ENCODE measurements around the gene BEND3.

Gene BEND3

GRCh38 chr6:107059606-107060005, 55.7 kb downstream of the BEND3 start:
- no peak overlapping the region for H2BK12ac ChIP-seq (ENCODE audit: low read length in 2 of 2)
- no peaks in the 10 kb centered on the region for H3K79me1 ChIP-seq (replicated peaks; ENCODE audit: low read length, poor library complexity, severe bottlenecking)
- WGBS = 90% methylated on average over 3 of the region's 4 CpGs
- no peak overlapping the region for H2BK5ac ChIP-seq (ENCODE audit: low read depth, low read length, poor library complexity, severe bottlenecking)
- H3K27me3 ChIP-seq (ENCODE audit: control insufficient read depth in 1 of 2, insufficient read depth in 1 of 2, low read length in 2 of 2) = peaks cover 4 to 15% of the 10 kb centered on the region in 2 experiments
- H3K27ac ChIP-seq (ENCODE audit: low read length, poor library complexity, severe bottlenecking) = no peak overlapping the region
- no peak overlapping the region for H3K4me3 ChIP-seq (ENCODE audit: insufficient read depth in 1 of 2, low read depth in 1 of 2, low read length in 2 of 2)
- H3K4me1 ChIP-seq (ENCODE audit: control insufficient read depth, insufficient read depth, low read depth, low read length) = peaks cover 6% of the 10 kb centered on the region
- H3K23ac ChIP-seq (ENCODE audit: low read length in 2 of 2) = no peak overlapping the region
- no peak overlapping the region for H3K18ac ChIP-seq (ENCODE audit: low read depth in 1 of 2, low read length in 2 of 2)
- H3K9me3 ChIP-seq (ENCODE audit: control insufficient read depth, low read length) = no peaks in the 10 kb centered on the region
- H2BK120ac ChIP-seq (ENCODE audit: low read depth, low read length) = no peak overlapping the region
- H4K91ac ChIP-seq (ENCODE audit: low read length) = no peak overlapping the region
- no peak overlapping the region for H3K4me2 ChIP-seq (ENCODE audit: low read length, poor library complexity, severe bottlenecking)
- H2AFZ ChIP-seq (ENCODE audit: low read depth, low read length) = no peak overlapping the region
- no peak overlapping the region for H3K4ac ChIP-seq (ENCODE audit: low read depth in 1 of 2, low read length in 2 of 2)
- DNase-seq = no peak
- no peak overlapping the region for H2BK15ac ChIP-seq (ENCODE audit: low read depth, poor library complexity, severe bottlenecking)
- no peaks in the 10 kb centered on the region for H3K36me3 ChIP-seq (ENCODE audit: control insufficient read depth in 1 of 2, insufficient read depth in 2 of 2, low read depth in 1 of 2, low read length in 2 of 2)
- H4K8ac ChIP-seq (ENCODE audit: low read length) = no peak overlapping the region
- no peak overlapping the region for H3K9ac ChIP-seq (ENCODE audit: low read length)
- no peak overlapping the region for H2AK5ac ChIP-seq (ENCODE audit: low read length, severe bottlenecking)
- no peak overlapping the region for H3K14ac ChIP-seq (ENCODE audit: low read length in 2 of 2)

DNA sequence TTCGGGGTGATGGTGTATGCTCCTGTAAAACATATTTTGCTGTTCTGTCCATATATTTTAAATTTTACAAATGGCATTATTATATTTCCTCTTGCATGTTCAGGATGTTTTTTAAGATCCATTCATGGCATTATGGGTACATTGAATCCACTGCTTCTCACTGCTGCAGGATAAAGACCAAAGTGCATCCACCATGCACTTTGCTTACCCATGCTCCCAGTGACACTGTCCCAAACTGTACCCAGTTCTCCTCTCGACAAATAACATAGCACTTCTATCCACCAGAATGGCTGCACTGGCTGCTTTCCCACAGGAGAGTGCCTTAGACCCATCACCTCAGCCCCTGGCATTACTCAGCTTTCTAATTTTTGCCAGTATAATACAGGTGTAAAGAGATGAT, 57.6 kb downstream of the BEND3 start:
- Histone ChIP-seq H3K4me1 (ENCODE audit: control insufficient read depth, insufficient read depth, low read depth, low read length) (peaks cover 4% of the 10 kb centered on the region), H2BK15ac (ENCODE audit: low read depth, poor library complexity, severe bottlenecking) (no peak overlapping the region)

GRCh38 chr6:107056796-107057195, 58.5 kb downstream of the BEND3 start:
- no peak overlapping the region for H3K4ac ChIP-seq (ENCODE audit: low read depth in 1 of 2, low read length in 2 of 2)
- 100% methylated on average over 2 of the region's 2 CpGs for WGBS
- H3K79me1 ChIP-seq (replicated peaks; ENCODE audit: low read length, poor library complexity, severe bottlenecking) = no peaks in the 10 kb centered on the region

More for the DNA sequence above, 57.6 kb downstream of the BEND3 start:
- no peak overlapping the region for H3K4ac ChIP-seq (ENCODE audit: low read depth in 1 of 2, low read length in 2 of 2)
- no peak overlapping the region for H2AFZ ChIP-seq (ENCODE audit: low read depth, low read length)
- no peak overlapping the region for H3K14ac ChIP-seq (ENCODE audit: low read length in 2 of 2)
- no peak overlapping the region for H3K27ac ChIP-seq (ENCODE audit: low read length, poor library complexity, severe bottlenecking)
- H3K4me3 ChIP-seq (ENCODE audit: insufficient read depth in 1 of 2, low read depth in 1 of 2, low read length in 2 of 2) = no peak overlapping the region
- no peak overlapping the region for H2BK120ac ChIP-seq (ENCODE audit: low read depth, low read length)
- H3K79me1 ChIP-seq (replicated peaks; ENCODE audit: low read length, poor library complexity, severe bottlenecking) = no peaks in the 10 kb centered on the region
- H3K9me3 ChIP-seq (ENCODE audit: control insufficient read depth, low read length) = no peaks in the 10 kb centered on the region
- DNase-seq = no peak
- H2BK12ac ChIP-seq (ENCODE audit: low read length in 2 of 2) = no peak overlapping the region
- no peak overlapping the region for H4K91ac ChIP-seq (ENCODE audit: low read length)
- H2BK5ac ChIP-seq (ENCODE audit: low read depth, low read length, poor library complexity, severe bottlenecking) = no peak overlapping the region
- no peaks in the 10 kb centered on the region for H3K36me3 ChIP-seq (ENCODE audit: control insufficient read depth in 1 of 2, insufficient read depth in 2 of 2, low read depth in 1 of 2, low read length in 2 of 2)
- H3K18ac ChIP-seq (ENCODE audit: low read depth in 1 of 2, low read length in 2 of 2) = no peak overlapping the region
- no peak overlapping the region for H4K8ac ChIP-seq (ENCODE audit: low read length)
- no peak overlapping the region for H3K9ac ChIP-seq (ENCODE audit: low read length)
- H3K4me2 ChIP-seq (ENCODE audit: low read length, poor library complexity, severe bottlenecking) = no peak overlapping the region
- no peak overlapping the region for H2AK5ac ChIP-seq (ENCODE audit: low read length, severe bottlenecking)
- WGBS = 92% methylated on average over 1 of the region's 2 CpGs
- H3K23ac ChIP-seq (ENCODE audit: low read length in 2 of 2) = no peak overlapping the region
- peaks cover 4 to 15% of the 10 kb centered on the region in 2 experiments for H3K27me3 ChIP-seq (ENCODE audit: control insufficient read depth in 1 of 2, insufficient read depth in 1 of 2, low read length in 2 of 2)

DNA sequence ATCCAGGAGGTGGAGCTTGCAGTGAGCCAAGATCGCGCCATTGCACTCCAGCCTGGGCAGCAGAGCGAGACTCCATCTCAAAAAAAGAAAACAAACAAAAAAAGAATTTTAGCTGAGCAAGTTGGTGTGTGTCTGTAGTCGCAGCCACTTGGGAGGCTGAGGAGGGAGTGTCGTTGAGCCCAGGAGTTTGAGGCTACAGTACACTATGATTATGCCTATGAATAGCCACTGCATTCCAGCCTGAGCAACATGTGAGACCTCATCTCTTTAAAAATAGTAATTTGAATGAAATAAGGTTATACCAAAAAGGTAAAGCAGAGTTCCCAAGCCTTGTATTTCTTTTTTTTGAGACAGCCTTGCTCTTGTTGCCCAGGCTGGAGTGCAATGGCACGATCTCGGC, 67.5 kb downstream of the BEND3 start:
- no peak overlapping the region for H3K4me3 ChIP-seq (ENCODE audit: insufficient read depth in 1 of 2, low read depth in 1 of 2, low read length in 2 of 2)
- H4K8ac ChIP-seq (ENCODE audit: low read length) = no peak overlapping the region
- no peak overlapping the region for H4K91ac ChIP-seq (ENCODE audit: low read length)
- no peaks in the 10 kb centered on the region for H3K27me3 ChIP-seq (ENCODE audit: control insufficient read depth in 1 of 2, insufficient read depth in 1 of 2, low read length in 2 of 2)
- H2AK5ac ChIP-seq (ENCODE audit: low read length, severe bottlenecking) = no peak overlapping the region
- WGBS = 96% methylated on average over 5 of the region's 7 CpGs
- peaks cover 8 to 51% of the 10 kb centered on the region in 2 experiments for H3K36me3 ChIP-seq (ENCODE audit: control insufficient read depth in 1 of 2, insufficient read depth in 2 of 2, low read depth in 1 of 2, low read length in 2 of 2)
- H2AFZ ChIP-seq (ENCODE audit: low read depth, low read length) = no peak overlapping the region
- DNase-seq = no peak
- no peaks in the 10 kb centered on the region for H3K79me1 ChIP-seq (replicated peaks; ENCODE audit: low read length, poor library complexity, severe bottlenecking)
- no peak overlapping the region for H3K18ac ChIP-seq (ENCODE audit: low read depth in 1 of 2, low read length in 2 of 2)
- no peak overlapping the region for H3K23ac ChIP-seq (ENCODE audit: low read length in 2 of 2)
- H3K9ac ChIP-seq (ENCODE audit: low read length) = no peak overlapping the region
- H3K14ac ChIP-seq (ENCODE audit: low read length in 2 of 2) = no peak overlapping the region
- H3K4ac ChIP-seq (ENCODE audit: low read depth in 1 of 2, low read length in 2 of 2) = no peak overlapping the region
- H3K27ac ChIP-seq (ENCODE audit: low read length, poor library complexity, severe bottlenecking) = no peak overlapping the region
- no peak overlapping the region for H2BK12ac ChIP-seq (ENCODE audit: low read length in 2 of 2)
- no peaks in the 10 kb centered on the region for H3K4me1 ChIP-seq (ENCODE audit: control insufficient read depth, insufficient read depth, low read depth, low read length)
- H2BK120ac ChIP-seq (ENCODE audit: low read depth, low read length) = no peak overlapping the region
- no peak overlapping the region for H2BK5ac ChIP-seq (ENCODE audit: low read depth, low read length, poor library complexity, severe bottlenecking)
- no peaks in the 10 kb centered on the region for H3K9me3 ChIP-seq (ENCODE audit: control insufficient read depth, low read length)
- no peak overlapping the region for H2BK15ac ChIP-seq (ENCODE audit: low read depth, poor library complexity, severe bottlenecking)
- no peak overlapping the region for H3K4me2 ChIP-seq (ENCODE audit: low read length, poor library complexity, severe bottlenecking)

More at GRCh38 chr6:107056796-107057195, 58.5 kb downstream of the BEND3 start:
- no peak overlapping the region for H3K14ac ChIP-seq (ENCODE audit: low read length in 2 of 2)
- H4K8ac ChIP-seq (ENCODE audit: low read length) = no peak overlapping the region
- H3K4me3 ChIP-seq (ENCODE audit: insufficient read depth in 1 of 2, low read depth in 1 of 2, low read length in 2 of 2) = no peak overlapping the region
- no peak overlapping the region for H3K18ac ChIP-seq (ENCODE audit: low read depth in 1 of 2, low read length in 2 of 2)
- no peaks in the 10 kb centered on the region for H3K9me3 ChIP-seq (ENCODE audit: control insufficient read depth, low read length)
- H2AFZ ChIP-seq (ENCODE audit: low read depth, low read length) = no peak overlapping the region
- no peak for DNase-seq
- H3K27me3 ChIP-seq (ENCODE audit: control insufficient read depth in 1 of 2, insufficient read depth in 1 of 2, low read length in 2 of 2) = peaks cover 4 to 13% of the 10 kb centered on the region in 2 experiments
- no peak overlapping the region for H3K23ac ChIP-seq (ENCODE audit: low read length in 2 of 2)
- H3K4me2 ChIP-seq (ENCODE audit: low read length, poor library complexity, severe bottlenecking) = no peak overlapping the region
- no peak overlapping the region for H4K91ac ChIP-seq (ENCODE audit: low read length)
- peaks cover 0 to 4% of the 10 kb centered on the region in 2 experiments for H3K36me3 ChIP-seq (ENCODE audit: control insufficient read depth in 1 of 2, insufficient read depth in 2 of 2, low read depth in 1 of 2, low read length in 2 of 2)
- H2BK5ac ChIP-seq (ENCODE audit: low read depth, low read length, poor library complexity, severe bottlenecking) = no peak overlapping the region
- H2BK12ac ChIP-seq (ENCODE audit: low read length in 2 of 2) = no peak overlapping the region
- no peak overlapping the region for H2AK5ac ChIP-seq (ENCODE audit: low read length, severe bottlenecking)
- peaks cover 2% of the 10 kb centered on the region for H3K4me1 ChIP-seq (ENCODE audit: control insufficient read depth, insufficient read depth, low read depth, low read length)
- no peak overlapping the region for H2BK15ac ChIP-seq (ENCODE audit: low read depth, poor library complexity, severe bottlenecking)
- H3K9ac ChIP-seq (ENCODE audit: low read length) = no peak overlapping the region
- H3K27ac ChIP-seq (ENCODE audit: low read length, poor library complexity, severe bottlenecking) = no peak overlapping the region
- H2BK120ac ChIP-seq (ENCODE audit: low read depth, low read length) = no peak overlapping the region
